ENCODE measurements around the gene PADI6.
"Not testable (repeated sequence)": the region's sequence is repeated elsewhere in the genome, so short reads cannot be mapped to it uniquely, and the experiment has no call there.

Gene PADI6

DNA sequence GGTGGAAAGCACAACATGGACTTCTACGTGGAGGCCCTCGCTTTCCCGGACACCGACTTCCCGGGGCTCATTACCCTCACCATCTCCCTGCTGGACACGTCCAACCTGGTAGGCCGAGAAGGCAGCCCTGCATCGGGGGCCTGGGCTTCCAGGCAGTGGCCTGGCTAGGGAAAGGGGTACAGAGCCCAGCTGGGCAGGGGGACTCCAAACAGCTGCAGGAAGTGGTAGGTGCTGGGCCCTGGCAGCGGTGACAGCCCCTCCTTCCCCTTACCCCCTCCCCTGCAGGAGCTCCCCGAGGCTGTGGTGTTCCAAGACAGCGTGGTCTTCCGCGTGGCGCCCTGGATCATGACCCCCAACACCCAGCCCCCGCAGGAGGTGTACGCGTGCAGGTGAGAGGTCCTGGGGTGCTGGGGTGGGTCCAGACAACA lies 30.0 kb upstream of the PADI6 start:
- H2AFZ ChIP-seq (ENCODE audit: low read depth, low read length, severe bottlenecking), result no peak overlapping the region
- H3K27ac ChIP-seq (ENCODE audit: low read depth, low read length), result no peak overlapping the region
- H3K9me2 ChIP-seq (replicated peaks; ENCODE audit: insufficient read depth, low read length), result no peaks in the 10 kb centered on the region
- H3K27me3 ChIP-seq (ENCODE audit: low read length), result no peaks in the 10 kb centered on the region
- no peaks in the 10 kb centered on the region for H3K79me2 ChIP-seq (ENCODE audit: insufficient read depth, low read length)
- no peak overlapping the region for H3K4me3 ChIP-seq (ENCODE audit: insufficient read depth, low read length, poor library complexity, severe bottlenecking)
- no peaks in the 10 kb centered on the region for H3K9me3 ChIP-seq (ENCODE audit: insufficient read depth, low read length)
- H3K36me3 ChIP-seq (ENCODE audit: low read length), result no peaks in the 10 kb centered on the region
- no peak overlapping the region for H3K4me2 ChIP-seq (ENCODE audit: low read depth, low read length, poor library complexity, severe bottlenecking)
- H3F3A ChIP-seq (ENCODE audit: insufficient read depth), result no peaks in the 10 kb centered on the region
- no peak overlapping the region for H3K9ac ChIP-seq (ENCODE audit: low read length)
- TF ChIP-seq EZH2phosphoT487 (conservative IDR thresholded peaks at IDR 0.05; ENCODE audit: low read length), result no peak
- no peak for TF ChIP-seq CTCF (IDR thresholded peaks at IDR 0.05; ENCODE audit: insufficient read depth, low read length, poor library complexity, severe bottlenecking)
- H4K20me1 ChIP-seq (ENCODE audit: low read depth, low read length), result no peaks in the 10 kb centered on the region

GRCh38 chr1:17345506-17345905 lies 26.5 kb upstream of the PADI6 start:
- H3K9me2 ChIP-seq (replicated peaks; ENCODE audit: insufficient read depth, low read length); H3K9ac ChIP-seq (ENCODE audit: low read length); H3K27ac ChIP-seq (ENCODE audit: low read depth, low read length); H4K20me1 ChIP-seq (ENCODE audit: low read depth, low read length); H3F3A ChIP-seq (ENCODE audit: insufficient read depth); H3K4me2 ChIP-seq (ENCODE audit: low read depth, low read length, poor library complexity, severe bottlenecking); H3K4me3 ChIP-seq (ENCODE audit: insufficient read depth, low read length, poor library complexity, severe bottlenecking); H3K36me3 ChIP-seq (ENCODE audit: low read length); H2AFZ ChIP-seq (ENCODE audit: low read depth, low read length, severe bottlenecking); H3K9me3 ChIP-seq (ENCODE audit: insufficient read depth, low read length); H3K27me3 ChIP-seq (ENCODE audit: low read length); H3K79me2 ChIP-seq (ENCODE audit: insufficient read depth, low read length): not testable (repeated sequence)

- no peaks in the 10 kb centered on the region for H3K36me3 ChIP-seq (ENCODE audit: low read length)
- TF ChIP-seq EZH2phosphoT487 (conservative IDR thresholded peaks at IDR 0.05; ENCODE audit: low read length), result no peak
- no peak for TF ChIP-seq CTCF (IDR thresholded peaks at IDR 0.05; ENCODE audit: insufficient read depth, low read length, poor library complexity, severe bottlenecking)
These were observed 25.8 kb upstream of the PADI6 start for GRCh38 chr1:17346046-17346789.

DNA sequence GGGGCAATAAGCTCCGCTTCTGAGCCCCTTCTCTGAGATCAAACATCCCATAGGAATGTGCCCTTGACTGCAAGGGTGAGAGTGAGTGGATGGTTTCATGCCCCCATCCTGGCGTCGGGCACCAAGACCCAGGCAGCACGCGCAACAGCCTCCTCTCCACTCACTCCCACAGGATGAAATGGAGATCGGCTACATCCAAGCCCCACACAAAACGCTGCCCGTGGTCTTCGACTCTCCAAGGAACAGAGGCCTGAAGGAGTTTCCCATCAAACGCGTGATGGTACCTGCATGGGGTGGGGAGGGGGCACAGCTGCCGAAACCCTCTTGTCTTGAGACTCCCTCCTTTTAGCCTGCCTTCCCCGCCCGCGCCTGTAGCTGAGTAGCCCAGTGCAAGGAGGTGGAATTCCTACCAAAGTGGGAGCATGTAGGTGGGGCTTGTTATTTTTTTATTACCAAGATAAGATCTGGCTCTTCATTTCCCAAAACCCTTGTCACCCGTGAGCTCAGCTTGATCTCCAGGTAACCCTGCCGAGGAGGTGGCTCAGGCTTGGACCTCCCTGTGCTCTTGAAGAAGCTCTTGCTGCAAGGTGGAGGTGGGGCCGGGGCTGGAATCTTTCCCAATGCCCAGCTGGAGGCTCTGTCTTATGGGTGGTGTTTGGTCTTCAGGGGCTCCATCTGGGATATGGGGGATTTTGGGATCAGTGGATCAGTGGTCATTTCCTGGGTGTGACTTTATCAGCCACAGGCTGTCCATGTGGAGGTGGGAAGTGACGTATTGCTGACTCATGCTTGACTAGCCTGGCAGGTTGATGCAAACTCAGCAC lies 24.0 kb upstream of the PADI6 start:
- no peak for TF ChIP-seq CTCF (IDR thresholded peaks at IDR 0.05; ENCODE audit: insufficient read depth, low read length, poor library complexity, severe bottlenecking)
- no peak overlapping the region for H2AFZ ChIP-seq (ENCODE audit: low read depth, low read length, severe bottlenecking)
- no peak overlapping the region for H3K4me2 ChIP-seq (ENCODE audit: low read depth, low read length, poor library complexity, severe bottlenecking)
- no peaks in the 10 kb centered on the region for H3K27me3 ChIP-seq (ENCODE audit: low read length)
- no peaks in the 10 kb centered on the region for H3K9me3 ChIP-seq (ENCODE audit: insufficient read depth, low read length)
- H3K9ac ChIP-seq (ENCODE audit: low read length), result no peak overlapping the region
- no peak overlapping the region for H3K27ac ChIP-seq (ENCODE audit: low read depth, low read length)
- no peaks in the 10 kb centered on the region for H3F3A ChIP-seq (ENCODE audit: insufficient read depth)
- no peaks in the 10 kb centered on the region for H3K9me2 ChIP-seq (replicated peaks; ENCODE audit: insufficient read depth, low read length)
- H4K20me1 ChIP-seq (ENCODE audit: low read depth, low read length), result no peaks in the 10 kb centered on the region
- no peaks in the 10 kb centered on the region for H3K36me3 ChIP-seq (ENCODE audit: low read length)
- no peaks in the 10 kb centered on the region for H3K79me2 ChIP-seq (ENCODE audit: insufficient read depth, low read length)
- no peak overlapping the region for H3K4me3 ChIP-seq (ENCODE audit: insufficient read depth, low read length, poor library complexity, severe bottlenecking)

More at GRCh38 chr1:17346046-17346789, 25.8 kb upstream of the PADI6 start:
- no peak overlapping the region for H3K27ac ChIP-seq (ENCODE audit: low read depth, low read length)
- no peak overlapping the region for H3K9ac ChIP-seq (ENCODE audit: low read length)
- H3K9me2 ChIP-seq (replicated peaks; ENCODE audit: insufficient read depth, low read length), result no peaks in the 10 kb centered on the region
- no peak overlapping the region for H2AFZ ChIP-seq (ENCODE audit: low read depth, low read length, severe bottlenecking)
- no peaks in the 10 kb centered on the region for H3F3A ChIP-seq (ENCODE audit: insufficient read depth)
- no peaks in the 10 kb centered on the region for H3K79me2 ChIP-seq (ENCODE audit: insufficient read depth, low read length)
- H3K27me3 ChIP-seq (ENCODE audit: low read length), result no peaks in the 10 kb centered on the region
- no peak overlapping the region for H3K4me2 ChIP-seq (ENCODE audit: low read depth, low read length, poor library complexity, severe bottlenecking)
- H3K4me3 ChIP-seq (ENCODE audit: insufficient read depth, low read length, poor library complexity, severe bottlenecking), result no peak overlapping the region
- no peaks in the 10 kb centered on the region for H4K20me1 ChIP-seq (ENCODE audit: low read depth, low read length)
- H3K9me3 ChIP-seq (ENCODE audit: insufficient read depth, low read length), result no peaks in the 10 kb centered on the region

Data from SU-DHL-6 (cell line).